Neuronal stem cell (in vitro differentiated cells): Measurements from ENCODE around the gene NFE2L3.

Experiments used
- DNase-seq: peaks from one replicate; pipeline ENCODE4 v3.0.0-alpha.2; 2013; ENCODE audit warnings: low spot score
- H2AFZ ChIP-seq: one replicate; pipeline ENCODE4 v1.6.1; 2013; ENCODE audit warnings: mild to moderate bottlenecking, low read length, inconsistent platforms
- H2AK5ac ChIP-seq: 2 replicates; pipeline ENCODE4 v1.6.1; 2013; ENCODE audit warnings: low read depth, mild to moderate bottlenecking, inconsistent platforms, low read length, moderate library complexity, mixed read lengths
- H2BK120ac ChIP-seq: 2 replicates; pipeline ENCODE4 v1.6.1; 2013; ENCODE audit warnings: low read depth, mild to moderate bottlenecking, inconsistent platforms, low read length, moderate library complexity, mixed read lengths
- H2BK12ac ChIP-seq: one replicate; pipeline ENCODE4 v1.6.1; 2013; ENCODE audit warnings: low read length, inconsistent platforms
- H2BK15ac ChIP-seq: 2 replicates; pipeline ENCODE4 v1.6.1; 2013; ENCODE audit warnings: mild to moderate bottlenecking, low read length, inconsistent platforms, mixed read lengths
- H2BK5ac ChIP-seq: one replicate; pipeline ENCODE4 v1.6.1; 2013; ENCODE audit warnings: inconsistent platforms, mild to moderate bottlenecking, low read length, moderate library complexity
- H3K14ac ChIP-seq: one replicate; pipeline ENCODE4 v1.6.1; 2013; ENCODE audit warnings: low read length, inconsistent platforms
- H3K18ac ChIP-seq: 2 replicates; pipeline ENCODE4 v1.6.1; 2013; ENCODE audit warnings: low read length, inconsistent platforms
- H3K23ac ChIP-seq: 2 replicates; pipeline ENCODE4 v1.6.1; 2013; ENCODE audit warnings: low read depth, mild to moderate bottlenecking, mixed read lengths, low read length, inconsistent platforms; ENCODE audit not compliant: poor library complexity
- H3K27ac ChIP-seq: replicated peaks from 3 replicates; pipeline ENCODE4 v1.5.1; 2013; ENCODE audit warnings: low read length, inconsistent platforms
- H3K27me3 ChIP-seq, 3 experiments: 2 replicates each; pipeline ENCODE4 v1.6.1; 2013; ENCODE audit warnings: low read length in 3 of 3, mild to moderate bottlenecking in 2 of 3, inconsistent platforms in 1 of 3, low read depth in 1 of 3, mixed read lengths in 1 of 3, moderate library complexity in 1 of 3; ENCODE audit not compliant: control insufficient read depth in 3 of 3, insufficient read depth in 3 of 3
- H3K36me3 ChIP-seq, 2 donors: replicated peaks in 1 of 2; 2 replicates each; pipeline ENCODE4 v1.6.1; 2013; ENCODE audit warnings: low read length in 2 of 2; ENCODE audit not compliant: control insufficient read depth in 2 of 2, insufficient read depth in 2 of 2
- H3K4ac ChIP-seq: 2 replicates; pipeline ENCODE4 v1.6.1; 2013; ENCODE audit warnings: inconsistent platforms, mild to moderate bottlenecking, low read length, moderate library complexity
- H3K4me1 ChIP-seq, 2 donors: 1 replicate in 1 of 2; 2 replicates in 1 of 2; pipeline ENCODE4 v1.6.1; 2013; ENCODE audit warnings: low read length in 2 of 2, low read depth in 1 of 2; ENCODE audit not compliant: control insufficient read depth in 2 of 2, insufficient read depth in 1 of 2
- H3K4me2 ChIP-seq: one replicate; pipeline ENCODE4 v1.6.1; 2013; ENCODE audit warnings: mild to moderate bottlenecking, low read length, inconsistent platforms; ENCODE audit not compliant: insufficient read depth, poor library complexity, severe bottlenecking
- H3K4me3 ChIP-seq, 2 donors: 2 replicates each; pipeline ENCODE4 v1.5.1; 2013; ENCODE audit warnings: low read length in 2 of 2, mild to moderate bottlenecking in 2 of 2, inconsistent platforms in 1 of 2, moderate library complexity in 1 of 2
- H3K79me1 ChIP-seq: one replicate; pipeline ENCODE4 v1.6.1; 2013; ENCODE audit warnings: low read depth, mild to moderate bottlenecking, inconsistent platforms, low read length, moderate library complexity
- H3K9ac ChIP-seq: one replicate; pipeline ENCODE4 v1.6.1; 2013; ENCODE audit warnings: mild to moderate bottlenecking, low read depth, low read length, inconsistent platforms; ENCODE audit not compliant: poor library complexity
- H3K9me3 ChIP-seq, 2 donors: replicated peaks in 1 of 2; 2 replicates each; pipeline versions ENCODE3 to v1.6.1; 2013; ENCODE audit warnings: low read length in 2 of 2, mild to moderate bottlenecking in 2 of 2, inconsistent platforms in 1 of 2, low read depth in 1 of 2, mixed read lengths in 1 of 2, moderate library complexity in 1 of 2; ENCODE audit not compliant: control insufficient read depth in 2 of 2, insufficient read depth in 1 of 2
- H4K8ac ChIP-seq: one replicate; pipeline ENCODE4 v1.6.1; 2013; ENCODE audit warnings: low read depth, mild to moderate bottlenecking, inconsistent platforms, low read length, moderate library complexity
- H4K91ac ChIP-seq: one replicate; pipeline ENCODE4 v1.6.1; 2013; ENCODE audit warnings: low read length, low read depth, mild to moderate bottlenecking, inconsistent platforms; ENCODE audit not compliant: poor library complexity
- WGBS, 2 donors: extraction: QIAGEN DNeasy Blood & Tissue Kit; methylation state at CpG; one replicate each; pipeline ENCODE4 v1.1.7; 2013; ENCODE audit warnings: missing lambda C conversion rate in 2 of 2, mixed read lengths in 1 of 2; ENCODE audit not compliant: insufficient read length in 2 of 2, insufficient replicate concordance in 1 of 2; ENCODE audit errors: extremely low coverage in 2 of 2; 5-methylcytosine and 5-hydroxymethylcytosine counted together

Gene NFE2L3

GRCh38 chr7:26198133-26198780 is 46.3 kb downstream of the NFE2L3 start:
- no peak overlapping the region for H2BK15ac ChIP-seq
- H4K91ac ChIP-seq, result no peak overlapping the region
- no peak overlapping the region for H3K23ac ChIP-seq
- no peak overlapping the region for H4K8ac ChIP-seq
- H3K36me3 ChIP-seq, result peaks cover 21 to 69% of the 10 kb centered on the region in 2 donors
- no peak overlapping the region for H3K4ac ChIP-seq
- peak overlapping the region; percentile 79 to 85 for H3K4me3 ChIP-seq
- no CpG with 5 or more reads among the region's 6 CpGs for WGBS, 2 donors
- peaks cover 8% of the 10 kb centered on the region for H3K79me1 ChIP-seq
- H3K27ac ChIP-seq, result no peak overlapping the region
- no peaks in the 10 kb centered on the region for H3K9me3 ChIP-seq
- H2BK5ac ChIP-seq, result no peak overlapping the region
- H3K4me2 ChIP-seq, result peak overlapping the region; percentile 56
- peaks cover 3 to 17% of the 10 kb centered on the region in 2 donors for H3K4me1 ChIP-seq
- no peak overlapping the region for H2AFZ ChIP-seq
- H3K9ac ChIP-seq, result no peak overlapping the region
- no peak overlapping the region for H3K14ac ChIP-seq
- no peak overlapping the region for H3K18ac ChIP-seq
- DNase-seq, result no peak
- H2BK12ac ChIP-seq, result no peak overlapping the region
- H2BK120ac ChIP-seq, result no peak overlapping the region
- H2AK5ac ChIP-seq, result no peak overlapping the region
- no peaks in the 10 kb centered on the region for H3K27me3 ChIP-seq

- DNase-seq, result no peak
- H2BK12ac ChIP-seq, result no peak overlapping the region
- H3K9me3 ChIP-seq, result no peaks in the 10 kb centered on the region
- no peaks in the 10 kb centered on the region for H3K27me3 ChIP-seq
- H3K36me3 ChIP-seq, result peaks cover 16 to 69% of the 10 kb centered on the region in 2 donors
- no peak overlapping the region for H2AFZ ChIP-seq
- H3K4me2 ChIP-seq, result peak overlapping the region; percentile 56
- no peak overlapping the region for H3K23ac ChIP-seq
- no peak overlapping the region for H4K91ac ChIP-seq
- H3K79me1 ChIP-seq, result peaks cover 8% of the 10 kb centered on the region
- no peak overlapping the region for H3K4ac ChIP-seq
- H3K9ac ChIP-seq, result no peak overlapping the region
- no peak overlapping the region for H2AK5ac ChIP-seq
- no peak overlapping the region for H2BK5ac ChIP-seq
- H3K18ac ChIP-seq, result no peak overlapping the region
- H2BK15ac ChIP-seq, result no peak overlapping the region
- H3K27ac ChIP-seq, result no peak overlapping the region
- WGBS, 2 donors, result no CpG with 5 or more reads among the region's 7 CpGs
- H3K14ac ChIP-seq, result no peak overlapping the region
- peak overlapping the region; percentile 79 to 85 for H3K4me3 ChIP-seq
- H4K8ac ChIP-seq, result no peak overlapping the region
- peaks cover 3 to 17% of the 10 kb centered on the region in 2 donors for H3K4me1 ChIP-seq
- H2BK120ac ChIP-seq, result no peak overlapping the region
These were observed 46.8 kb downstream of the NFE2L3 start for GRCh38 chr7:26198781-26199169.

- Histone ChIP-seq H3K4me3 (peak overlapping the region; percentile 85 to 87), H3K23ac (no peak overlapping the region), H2AFZ (peak overlapping the region; percentile 5), H2BK15ac (no peak overlapping the region), H2AK5ac (no peak overlapping the region), H3K4me1 (peaks cover 2 to 17% of the 10 kb centered on the region in 2 donors), H3K27ac (peak overlapping the region; percentile 97), H3K4ac (no peak overlapping the region), H2BK5ac (peak overlapping the region; percentile 99), H3K18ac (peak overlapping the region; percentile 44), H3K27me3 (no peaks in the 10 kb centered on the region), H3K14ac (peak overlapping the region; percentile 38), H2BK120ac (no peak overlapping the region), H3K9ac (peak overlapping the region; percentile 60), H3K9me3 (no peaks in the 10 kb centered on the region), H3K79me1 (peaks cover 6% of the 10 kb centered on the region), H4K8ac (no peak overlapping the region), H3K4me2 (peak overlapping the region; percentile 33), H4K91ac (no peak overlapping the region), H2BK12ac (no peak overlapping the region), H3K36me3 (peaks cover 10 to 69% of the 10 kb centered on the region in 2 donors)
- no CpG with 5 or more reads among the region's 36 CpGs for WGBS, 2 donors
- no peak for DNase-seq
These were observed 47.5 kb downstream of the NFE2L3 start for GRCh38 chr7:26199301-26200037.

DNA sequence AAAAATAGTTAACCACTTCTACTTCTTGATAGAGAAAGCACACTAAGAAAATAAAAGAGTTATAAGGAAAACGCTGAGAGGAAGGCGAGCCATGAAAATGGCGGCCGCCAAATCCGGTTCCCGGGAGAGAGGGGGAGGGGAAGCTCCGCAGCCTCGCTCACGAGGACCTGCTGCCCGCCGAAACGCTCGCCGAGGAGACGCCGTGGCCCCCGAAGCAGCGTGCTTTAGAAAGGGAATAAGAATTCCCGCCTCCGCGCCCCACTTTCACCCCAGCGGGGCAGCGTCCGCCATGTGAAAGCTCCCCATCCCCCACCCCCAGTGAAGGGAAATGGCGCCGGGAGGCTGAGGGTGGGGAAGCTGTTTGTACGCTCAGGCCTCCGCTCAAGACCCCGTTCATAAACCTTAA is 48.0 kb downstream of the NFE2L3 start:
- peak overlapping the region; percentile 97 for H3K27ac ChIP-seq
- H4K91ac ChIP-seq, result peak overlapping the region; percentile 99
- peak overlapping the region; percentile 97 for H3K23ac ChIP-seq
- peak; percentile 69 for DNase-seq
- H3K18ac ChIP-seq, result peak overlapping the region; percentile 100
- WGBS, 2 donors, result no CpG with 5 or more reads among the region's 29 CpGs
- H2AFZ ChIP-seq, result peak overlapping the region; percentile 5
- H2BK5ac ChIP-seq, result peak overlapping the region; percentile 99
- peak overlapping the region; percentile 98 for H3K14ac ChIP-seq
- H2BK15ac ChIP-seq, result peak overlapping the region; percentile 10
- H3K9me3 ChIP-seq, result no peaks in the 10 kb centered on the region
- H3K79me1 ChIP-seq, result peaks cover 5% of the 10 kb centered on the region
- no peaks in the 10 kb centered on the region for H3K27me3 ChIP-seq
- peak overlapping the region; percentile 94 for H2BK120ac ChIP-seq
- H3K4me2 ChIP-seq, result peak overlapping the region; percentile 23
- H3K9ac ChIP-seq, result peak overlapping the region; percentile 97
- H3K4me1 ChIP-seq, result peaks cover 1 to 16% of the 10 kb centered on the region in 2 donors
- peak overlapping the region; percentile 98 for H2AK5ac ChIP-seq
- peak overlapping the region; percentile 85 to 87 for H3K4me3 ChIP-seq
- H3K36me3 ChIP-seq, result peaks cover 10 to 69% of the 10 kb centered on the region in 2 donors
- peak overlapping the region; percentile 71 for H3K4ac ChIP-seq
- H4K8ac ChIP-seq, result no peak overlapping the region
- no peak overlapping the region for H2BK12ac ChIP-seq
